ENCODE measurements around the gene DNAH17.

- TF ChIP-seq CTCF (IDR thresholded peaks at IDR 0.05; ENCODE audit: extremely low read depth in 1 of 2, insufficient read depth in 1 of 2, low read depth in 1 of 2, low read length in 2 of 2) = no peak
- no peak for TF ChIP-seq FOS (IDR thresholded peaks at IDR 0.05; ENCODE audit: borderline replicate concordance, insufficient read depth, low read length)
- no peak for TF ChIP-seq EZH2 (IDR thresholded peaks at IDR 0.05; ENCODE audit: borderline replicate concordance, low read depth, low read length, severe bottlenecking)
- no peak for TF ChIP-seq GATA2 (IDR thresholded peaks at IDR 0.05; ENCODE audit: insufficient read depth, insufficient read length, low read depth, low read length)
- TF ChIP-seq MYC (IDR thresholded peaks at IDR 0.05; ENCODE audit: low read depth, low read length) = no peak
Measured at GRCh38 chr17:78401246-78401645, 175.9 kb downstream of the DNAH17 start.

All from endothelial cell of umbilical vein (primary cell).